GM23248 (cell line): Measurements from ENCODE around the gene TSPAN5. TPM values are rescaled to one million over a fixed set of nuclear protein-coding genes. Genes with fewer than 3 reads are reported as not detected.

Experiments
- DNase-seq: peaks from one replicate; pipeline ENCODE4 v3.0.0-alpha.2; 2015
- H2AFZ ChIP-seq: fragments of 200-600 bp; sonication (generic); 2 replicates; pipeline ENCODE4 v1.6.1; 2016; ENCODE audit warnings: antibody characterized with exemption
- H3F3A ChIP-seq: fragments of 200-600 bp; sonication (generic); 2 replicates; pipeline ENCODE4 v1.6.1; 2016; ENCODE audit warnings: mild to moderate bottlenecking, antibody characterized with exemption, mixed run types; ENCODE audit not compliant: insufficient read depth
- H3K27ac ChIP-seq: fragments of 200-600 bp; sonication (generic); 2 replicates; pipeline ENCODE4 v1.5.1; 2016; ENCODE audit warnings: mild to moderate bottlenecking
- H3K27me3 ChIP-seq: fragments of 200-600 bp; sonication (generic); replicated peaks from 2 replicates; pipeline ENCODE4 v1.6.1; 2016; ENCODE audit warnings: mild to moderate bottlenecking; ENCODE audit not compliant: insufficient read depth
- H3K36me3 ChIP-seq: fragments of 200-600 bp; sonication (generic); 2 replicates; pipeline ENCODE4 v1.6.1; 2016; ENCODE audit warnings: low read depth, mild to moderate bottlenecking
- H3K4me1 ChIP-seq: fragments of 200-600 bp; sonication (generic); 2 replicates; pipeline ENCODE4 v1.6.1; 2016; ENCODE audit warnings: mild to moderate bottlenecking; ENCODE audit not compliant: insufficient read depth
- H3K4me2 ChIP-seq: fragments of 200-600 bp; sonication (generic); one replicate; pipeline ENCODE4 v1.6.1; 2016; ENCODE audit warnings: mild to moderate bottlenecking; ENCODE audit not compliant: unreplicated experiment
- H3K4me3 ChIP-seq: fragments of 200-600 bp; sonication (generic); 2 replicates; pipeline ENCODE4 v1.5.1; 2016; ENCODE audit warnings: mild to moderate bottlenecking
- H3K79me2 ChIP-seq: fragments of 200-600 bp; sonication (generic); 2 replicates; pipeline ENCODE4 v1.6.1; 2016; ENCODE audit warnings: mild to moderate bottlenecking; ENCODE audit not compliant: insufficient read depth
- H3K9ac ChIP-seq: fragments of 200-600 bp; sonication (generic); 2 replicates; pipeline ENCODE4 v1.6.1; 2016; ENCODE audit warnings: mild to moderate bottlenecking
- H3K9me2 ChIP-seq: fragments of 200-600 bp; sonication (generic); 2 replicates; pipeline ENCODE4 v1.6.1; 2016; ENCODE audit warnings: mixed run types, mild to moderate bottlenecking, moderate library complexity; ENCODE audit not compliant: insufficient read depth
- H3K9me3 ChIP-seq: fragments of 200-600 bp; sonication (generic); one replicate; pipeline ENCODE4 v1.6.1; 2017; ENCODE audit warnings: low read depth
- H4K20me1 ChIP-seq: fragments of 200-600 bp; sonication (generic); 2 replicates; pipeline ENCODE4 v1.6.0; 2016; ENCODE audit not compliant: insufficient read depth
- EZH2 ChIP-seq: fragments of 200-600 bp; sonication (generic); IDR thresholded peaks from 2 replicates; pipeline ENCODE4 v1.6.1; 2018; ENCODE audit warnings: antibody characterized with exemption, mild to moderate bottlenecking; ENCODE audit not compliant: insufficient read depth, poor library complexity, severe bottlenecking
- EZH2phosphoT487 ChIP-seq: fragments of 200-600 bp; sonication (generic); IDR thresholded peaks from 2 replicates; pipeline ENCODE4 v1.6.1; 2018; ENCODE audit warnings: antibody characterized with exemption, moderate library complexity, mild to moderate bottlenecking, low read depth; ENCODE audit not compliant: insufficient read depth
- WGBS, 2 experiments: methylation state at CpG; one replicate each; pipeline ENCODE4 v1.1.6; 2015 to 2017; ENCODE audit warnings: low lambda C conversion rate in 2 of 2, low coverage in 1 of 2; ENCODE audit errors: missing lambda C conversion rate in 2 of 2; 5-methylcytosine and 5-hydroxymethylcytosine counted together
- in situ Hi-C: fragments of 300-500 bp; cut with MboI; formaldehyde crosslinking; loops from 2 replicates; pipeline ENCODE4 v1.15.0; 2020
- polyA plus RNA-seq: library from polyadenylated mRNA; unstranded; fragments of >200 nt; fragmentation: Nextera tagmentation; extraction: Ambion mirVana; gene quantifications from 2 replicates; pipeline ENCODE4 v1.2.1, GENCODE V29; 2016
- total RNA-seq: library from RNA; depleted of rRNA; stranded (reverse); fragments of >200 nt; shearing (Covaris generic); gene quantifications from 2 replicates; pipeline ENCODE4 v1.2.3, GENCODE V29; 2014

Gene TSPAN5
- total and polyA plus RNA-seq, 2 experiments from 2014 or later = 61.9 to 76.6 TPM

DNA sequence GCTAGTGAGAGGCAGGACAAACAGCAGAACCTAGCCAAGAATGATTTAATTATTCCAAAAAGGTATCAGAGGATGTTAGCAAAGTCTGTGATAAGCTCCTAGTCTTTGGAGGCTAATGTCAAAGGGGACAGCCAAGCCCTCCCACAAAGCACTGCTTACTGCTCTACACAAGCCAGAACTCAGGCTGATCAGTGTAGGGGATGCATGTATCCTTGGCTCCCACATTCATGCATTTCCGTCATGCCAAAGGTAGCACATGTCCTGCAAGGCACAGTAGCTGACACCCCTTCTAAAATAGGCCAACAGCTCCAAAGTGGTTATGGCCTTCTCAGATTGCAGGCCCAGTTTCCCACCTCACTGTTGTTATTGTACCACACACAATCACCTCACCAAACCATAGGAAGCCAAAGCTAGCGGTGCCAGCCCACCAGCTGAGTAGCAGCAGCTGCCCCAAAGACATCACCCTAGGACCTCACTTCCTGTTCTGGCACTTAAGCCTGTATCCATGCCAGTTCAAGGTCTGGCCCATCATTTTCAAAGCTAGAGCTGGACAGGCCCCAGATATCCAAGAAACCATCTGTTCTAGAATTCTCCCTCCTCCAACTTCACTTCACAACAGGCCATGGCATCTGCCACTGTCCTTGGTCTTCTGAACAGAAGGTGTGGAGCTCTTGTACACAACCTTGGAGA is 40.9 kb downstream of the TSPAN5 start:
- in situ Hi-C loops = no loop called here
- H3K4me3 ChIP-seq = no peak overlapping the region
- no peak overlapping the region for H3K4me2 ChIP-seq
- no peak overlapping the region for H3K9ac ChIP-seq
- TF ChIP-seq EZH2 (no peak), EZH2phosphoT487 (no peak)
- no peaks in the 10 kb centered on the region for H3K9me2 ChIP-seq
- 100% methylated on average over 2 of the region's 2 CpGs for WGBS, 2 experiments
- DNase-seq = no peak
- peaks cover 100% of the 10 kb centered on the region for H3K79me2 ChIP-seq
- no peaks in the 10 kb centered on the region for H3K27me3 ChIP-seq
- H2AFZ ChIP-seq = no peak overlapping the region
- H3K36me3 ChIP-seq = no peaks in the 10 kb centered on the region
- peaks cover 25% of the 10 kb centered on the region for H3F3A ChIP-seq
- H3K27ac ChIP-seq = no peak overlapping the region
- H3K4me1 ChIP-seq = peaks cover 45% of the 10 kb centered on the region
- no peaks in the 10 kb centered on the region for H4K20me1 ChIP-seq
- no peaks in the 10 kb centered on the region for H3K9me3 ChIP-seq

DNA sequence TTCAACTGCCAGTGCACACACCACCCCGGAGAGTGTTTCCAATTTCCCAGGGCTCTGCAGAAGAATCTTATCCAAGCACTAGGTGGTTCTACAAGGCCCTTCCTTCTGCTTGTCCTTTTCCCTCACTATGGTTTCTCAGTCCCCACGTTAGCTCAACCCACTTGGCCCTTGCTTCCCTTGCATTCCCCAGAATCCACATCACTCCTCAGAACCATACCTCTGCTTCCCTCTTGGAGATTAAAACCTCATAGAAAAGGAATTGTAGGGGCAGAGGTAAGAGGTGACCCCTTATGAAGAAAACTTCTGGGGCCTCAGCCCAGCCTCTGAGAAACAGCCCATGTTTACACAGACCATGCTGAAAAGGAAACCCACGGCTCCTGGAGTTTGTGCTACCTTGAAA is 42.4 kb downstream of the TSPAN5 start:
- no peak for DNase-seq
- Histone ChIP-seq H3K27ac (no peak overlapping the region), H3K79me2 (peaks cover 100% of the 10 kb centered on the region), H3F3A (peaks cover 25% of the 10 kb centered on the region; the same call in 1 of the 2 replicates), H3K9ac (no peak overlapping the region), H3K4me2 (no peak overlapping the region), H2AFZ (no peak overlapping the region), H3K9me3 (no peaks in the 10 kb centered on the region), H3K36me3 (no peaks in the 10 kb centered on the region), H4K20me1 (no peaks in the 10 kb centered on the region), H3K9me2 (no peaks in the 10 kb centered on the region), H3K27me3 (no peaks in the 10 kb centered on the region), H3K4me3 (no peak overlapping the region), H3K4me1 (peaks cover 52% of the 10 kb centered on the region)
- TF ChIP-seq EZH2 (no peak), EZH2phosphoT487 (no peak)
- in situ Hi-C loops = no loop called here
- WGBS, 2 experiments = 97 to 98% methylated on average over 3 of the region's 3 CpGs

DNA sequence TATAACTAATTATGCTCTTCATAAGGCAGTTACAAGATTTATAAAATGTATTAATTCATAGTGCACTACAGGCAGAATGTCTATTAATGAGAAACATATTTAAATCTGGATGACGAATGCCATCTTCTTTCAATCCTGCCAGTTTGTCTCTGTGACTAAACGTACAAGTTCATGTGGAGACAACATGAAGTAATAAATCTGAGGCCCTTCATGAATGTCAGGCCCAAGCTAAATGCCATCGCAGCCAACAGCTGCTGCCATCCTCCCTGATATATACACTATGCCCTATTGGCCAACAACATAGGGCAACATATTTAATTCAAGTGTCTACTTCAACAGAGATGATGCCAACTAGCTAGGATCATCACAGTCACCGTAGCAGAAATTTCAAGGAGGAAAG is 43.7 kb downstream of the TSPAN5 start:
- H3K79me2 ChIP-seq = peaks cover 100% of the 10 kb centered on the region
- H3K4me2 ChIP-seq = peak overlapping the region; percentile 55
- no peak overlapping the region for H3K4me3 ChIP-seq
- peak overlapping the region; percentile 65 for H3K27ac ChIP-seq
- H3K36me3 ChIP-seq = no peaks in the 10 kb centered on the region
- no peaks in the 10 kb centered on the region for H3K27me3 ChIP-seq
- no peak for TF ChIP-seq EZH2phosphoT487
- TF ChIP-seq EZH2 = no peak
- H2AFZ ChIP-seq = no peak overlapping the region
- H4K20me1 ChIP-seq = no peaks in the 10 kb centered on the region
- 19 to 26% methylated on average over 4 of the region's 4 CpGs for WGBS, 2 experiments
- H3K9me2 ChIP-seq = no peaks in the 10 kb centered on the region
- peak overlapping the region; percentile 35; the same call in 1 of the 2 replicates for H3K9ac ChIP-seq
- in situ Hi-C loops = no loop called here
- peaks cover 25% of the 10 kb centered on the region; the same call in 1 of the 2 replicates for H3F3A ChIP-seq
- peaks cover 63% of the 10 kb centered on the region for H3K4me1 ChIP-seq
- H3K9me3 ChIP-seq = no peaks in the 10 kb centered on the region
- peak; percentile 82 for DNase-seq

DNA sequence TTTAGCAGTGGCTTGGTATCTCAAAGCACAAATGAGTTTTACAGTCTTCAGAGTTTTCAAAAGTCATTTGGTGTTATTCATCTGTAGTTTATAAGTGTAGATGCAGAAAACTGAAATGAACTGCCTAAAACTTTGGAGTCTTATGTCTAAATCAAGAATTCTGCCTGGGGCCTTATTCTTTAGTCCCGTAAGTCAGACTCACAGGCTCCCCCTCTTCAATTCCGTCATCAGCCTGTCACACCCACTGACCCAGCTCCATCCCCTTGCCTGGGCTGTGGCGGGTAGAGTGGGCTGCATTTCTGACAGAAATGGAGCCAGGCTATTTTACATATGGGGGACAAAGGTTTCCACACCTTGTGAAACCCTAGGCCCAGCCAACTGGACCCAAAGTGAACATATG is 44.3 kb downstream of the TSPAN5 start:
- Histone ChIP-seq H4K20me1 (no peaks in the 10 kb centered on the region), H3K27ac (peak overlapping the region; percentile 65), H3K9me3 (no peaks in the 10 kb centered on the region), H3K9me2 (no peaks in the 10 kb centered on the region), H3K36me3 (no peaks in the 10 kb centered on the region), H3K4me1 (peaks cover 66% of the 10 kb centered on the region), H2AFZ (no peak overlapping the region), H3K79me2 (peaks cover 100% of the 10 kb centered on the region), H3K27me3 (no peaks in the 10 kb centered on the region), H3K4me2 (peak overlapping the region; percentile 55), H3F3A (peaks cover 25% of the 10 kb centered on the region; the same call in 1 of the 2 replicates), H3K9ac (peak overlapping the region; percentile 35; the same call in 1 of the 2 replicates), H3K4me3 (peak overlapping the region; percentile 21; the same call in 1 of the 2 replicates)
- peak; percentile 61 for DNase-seq
- 11 to 18% methylated on average over 3 of the region's 3 CpGs for WGBS, 2 experiments
- in situ Hi-C loops = no loop called here
- no peak for TF ChIP-seq EZH2phosphoT487
- TF ChIP-seq EZH2 = no peak
